HG02588 (cell line): ENCODE results near the gene MUC20.
"Not testable (repeated sequence)": the region's sequence is repeated elsewhere in the genome, so short reads cannot be mapped to it uniquely, and the experiment has no call there.

Experiments used
- ATAC-seq: cut with Tn5 transposase; IDR thresholded peaks from one replicate; pipeline ENCODE4 v1.9.1; 2021; ENCODE audit warnings: mild to moderate bottlenecking, moderate library complexity; ENCODE audit not compliant: unreplicated experiment

MUC20 gene

DNA sequence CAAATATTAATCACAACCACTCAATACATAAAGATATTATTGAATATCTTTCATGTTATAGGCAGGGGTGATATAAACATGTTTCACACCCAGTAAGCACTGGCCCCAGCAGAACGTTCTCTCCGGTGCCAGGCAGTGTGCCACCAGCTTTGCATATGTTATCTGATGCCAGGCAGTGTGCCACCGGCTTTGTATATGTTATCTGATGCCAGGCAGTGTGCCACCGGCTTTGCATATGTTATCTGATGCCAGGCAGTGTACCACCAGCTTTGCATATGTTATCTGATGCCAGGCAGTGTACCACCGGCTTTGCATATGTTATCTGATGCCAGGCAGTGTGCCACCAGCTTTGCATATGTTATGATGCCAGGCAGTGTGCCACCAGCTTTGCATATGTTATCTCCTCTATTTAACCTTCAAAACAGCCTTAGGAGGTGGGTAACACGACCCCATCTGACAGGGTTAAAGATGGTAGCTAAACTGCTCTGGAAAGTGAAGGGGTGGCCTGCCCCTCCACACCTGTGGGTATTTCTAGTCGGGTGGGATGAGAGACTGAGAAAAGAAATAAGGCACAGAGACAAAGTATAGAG is 6.9 kb downstream of the MUC20 start:
- ATAC-seq = no peak

DNA sequence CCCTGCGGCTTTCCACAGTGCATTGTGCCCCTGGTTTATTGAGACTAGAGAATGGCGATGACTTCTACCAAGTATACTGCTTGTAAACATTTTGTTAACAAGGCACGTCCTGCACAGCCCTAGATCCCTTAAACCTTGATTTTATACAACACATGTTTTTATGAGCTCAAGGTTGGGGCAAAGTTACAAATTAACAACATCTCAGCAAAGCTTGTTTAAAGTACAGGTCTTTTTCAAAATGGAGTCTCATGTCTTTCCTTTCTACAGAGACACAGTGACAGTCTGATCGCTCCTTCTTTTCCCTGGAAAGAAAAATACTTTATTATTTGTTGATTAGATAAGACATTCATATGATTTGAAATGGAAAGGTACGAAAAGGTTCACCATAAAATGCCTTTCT is 8.0 kb downstream of the MUC20 start:
- ATAC-seq = not testable (repeated sequence)

DNA sequence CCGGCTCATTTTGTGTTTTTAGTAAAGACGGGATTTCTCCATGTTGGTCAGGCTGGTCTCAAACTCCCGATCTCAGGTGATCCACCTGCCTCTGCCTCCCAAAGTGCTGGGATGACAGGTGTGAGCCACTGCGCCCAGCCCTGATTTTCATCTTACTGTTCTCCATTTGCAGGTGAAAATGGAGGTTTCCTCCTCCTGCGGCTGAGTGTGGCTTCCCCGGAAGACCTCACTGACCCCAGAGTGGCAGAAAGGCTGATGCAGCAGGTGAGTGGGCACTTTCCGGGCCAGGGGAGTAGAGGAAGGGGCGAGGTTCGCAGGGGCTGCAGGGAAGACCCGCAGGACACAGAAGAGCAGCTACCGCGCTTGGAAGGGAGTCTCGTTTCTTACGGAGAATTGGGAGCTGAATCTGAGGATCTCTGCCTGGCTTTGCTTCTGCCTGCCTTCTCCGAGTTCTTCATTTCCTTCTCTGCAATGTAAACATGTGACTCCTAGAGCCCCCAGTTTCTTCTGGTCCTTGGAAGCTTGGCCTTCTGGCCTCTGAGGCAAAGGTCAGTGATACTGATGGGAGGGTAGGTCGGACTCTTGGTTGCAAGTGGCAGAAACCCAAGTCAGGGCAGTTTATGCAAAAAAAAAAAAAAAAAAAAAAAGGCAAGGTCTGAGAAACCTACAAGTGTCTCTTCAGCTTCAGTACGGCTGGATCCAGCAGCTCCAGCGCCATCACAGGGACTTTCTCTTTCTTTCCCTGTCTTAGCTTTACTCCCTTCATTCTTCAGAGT is 8.9 kb downstream of the MUC20 start:
- no peak for ATAC-seq

DNA sequence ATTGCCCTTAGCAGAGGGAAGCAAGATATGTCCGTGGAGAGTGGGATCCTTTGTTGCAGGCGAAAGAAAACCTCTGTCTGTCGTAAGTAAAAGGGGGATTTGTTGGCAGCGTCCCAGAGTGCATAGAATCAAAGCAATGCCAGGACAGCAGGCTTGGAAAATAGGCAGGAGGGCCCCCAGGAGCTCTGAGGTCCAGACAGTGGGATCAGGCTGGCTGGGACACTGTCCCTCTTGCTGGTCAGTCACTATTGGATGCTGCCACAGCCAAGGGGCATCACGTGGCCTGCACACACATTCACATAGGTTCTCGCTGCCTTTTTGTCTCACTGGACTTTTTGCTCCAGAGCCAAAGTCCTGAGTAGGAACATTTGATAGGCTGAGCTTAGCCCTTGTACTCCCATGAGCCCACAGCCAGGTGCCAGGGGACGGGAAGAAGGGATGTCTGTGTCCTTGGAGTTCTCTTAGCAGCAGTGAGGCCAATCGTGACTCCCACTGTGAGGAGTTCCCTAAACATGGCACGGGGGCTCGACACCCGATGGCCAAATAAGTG is 10.7 kb downstream of the MUC20 start:
- ATAC-seq = no peak

DNA sequence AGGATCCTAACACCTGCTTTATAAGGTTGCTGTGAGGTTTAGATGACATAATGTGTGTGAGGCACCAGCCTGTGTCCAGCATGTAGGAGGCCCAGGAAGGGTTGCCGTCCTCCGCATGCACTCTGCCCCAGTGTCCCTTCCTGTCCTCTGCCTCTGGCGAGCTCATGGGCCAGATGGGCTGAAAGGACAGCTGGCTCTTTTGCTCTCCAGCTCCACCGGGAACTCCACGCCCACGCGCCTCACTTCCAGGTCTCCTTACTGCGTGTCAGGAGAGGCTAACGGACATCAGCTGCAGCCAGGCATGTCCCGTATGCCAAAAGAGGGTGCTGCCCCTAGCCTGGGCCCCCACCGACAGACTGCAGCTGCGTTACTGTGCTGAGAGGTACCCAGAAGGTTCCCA is 12.2 kb downstream of the MUC20 start:
- ATAC-seq = no peak

DNA sequence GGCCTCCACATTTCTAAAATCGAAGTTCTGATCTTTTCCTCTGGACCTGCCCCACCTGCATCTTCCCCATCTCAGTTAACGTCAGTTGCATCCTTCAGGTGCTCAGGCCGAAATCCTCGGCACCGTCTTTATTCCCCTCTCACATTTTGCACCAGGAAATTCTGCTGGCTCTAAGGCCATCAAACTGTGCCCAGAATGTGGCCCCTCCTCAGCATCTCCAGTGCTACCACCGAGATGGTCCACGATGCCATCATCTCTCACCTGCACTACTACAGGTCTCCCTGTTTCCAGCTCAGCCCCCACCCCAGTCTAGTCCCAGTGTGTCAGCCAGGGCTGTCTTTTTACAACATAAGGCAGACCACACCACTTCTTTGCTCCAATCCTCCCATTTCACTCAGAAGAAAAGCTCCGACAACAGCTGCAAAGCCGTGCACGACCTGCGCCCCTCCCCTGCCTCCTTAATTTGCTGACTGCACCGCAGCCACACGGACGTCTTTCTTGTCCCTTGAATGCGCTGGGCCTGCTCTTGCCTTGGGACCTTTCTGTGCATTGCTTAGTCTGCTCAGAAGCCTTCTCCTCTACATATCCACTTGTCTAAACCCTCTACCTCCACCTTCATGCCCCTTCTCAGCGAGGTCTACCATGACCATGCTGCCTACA is 14.4 kb downstream of the MUC20 start:
- ATAC-seq = no peak

DNA sequence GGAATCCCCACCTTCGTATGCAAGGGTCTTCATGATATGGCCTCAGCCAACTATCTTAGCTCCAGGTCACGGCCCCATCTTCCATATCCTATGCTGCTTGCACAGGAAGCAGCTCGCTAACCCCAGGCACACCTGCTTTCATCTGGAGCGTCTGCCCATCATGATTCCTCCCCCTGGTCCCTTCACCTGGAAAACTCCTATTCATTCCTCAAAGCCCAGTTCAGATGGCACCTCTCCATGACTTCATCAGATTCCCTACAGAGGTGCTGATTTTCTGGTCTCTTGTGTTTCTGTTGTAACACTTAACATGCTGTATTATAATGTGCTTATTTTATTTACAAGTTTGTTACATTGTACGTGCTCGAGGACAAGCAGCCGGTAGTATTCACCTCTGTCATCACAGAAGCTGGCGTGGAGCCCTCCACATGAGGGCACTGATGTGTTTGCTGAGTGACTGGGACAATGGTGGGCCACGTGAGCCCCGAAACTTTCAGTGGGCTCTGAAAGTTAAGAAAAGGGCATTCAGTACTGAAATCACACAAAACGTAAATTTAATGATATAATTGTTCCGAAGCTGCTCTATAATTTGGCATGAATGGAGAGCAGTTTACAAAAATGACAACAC is 16.2 kb downstream of the MUC20 start:
- no peak for ATAC-seq

DNA sequence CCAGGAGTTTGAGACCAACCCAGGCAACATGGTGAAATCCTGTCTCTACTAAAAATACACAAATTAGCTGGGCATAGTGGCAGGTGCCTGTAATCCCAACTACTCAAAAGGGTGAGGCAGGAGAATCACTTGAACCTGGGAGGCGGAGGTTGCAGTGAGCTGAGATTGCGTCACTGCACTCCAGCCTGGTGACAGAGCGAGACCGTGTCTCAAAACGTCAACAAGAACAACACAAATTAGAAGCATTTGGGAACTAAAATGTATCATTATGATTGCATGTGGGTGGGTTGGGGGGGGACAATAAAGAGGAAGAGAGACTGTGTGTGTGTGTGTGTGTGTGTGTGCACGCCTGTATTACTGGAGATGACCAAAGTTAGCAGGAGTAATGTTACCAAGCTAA is 17.0 kb downstream of the MUC20 start:
- ATAC-seq = not testable (repeated sequence)

DNA sequence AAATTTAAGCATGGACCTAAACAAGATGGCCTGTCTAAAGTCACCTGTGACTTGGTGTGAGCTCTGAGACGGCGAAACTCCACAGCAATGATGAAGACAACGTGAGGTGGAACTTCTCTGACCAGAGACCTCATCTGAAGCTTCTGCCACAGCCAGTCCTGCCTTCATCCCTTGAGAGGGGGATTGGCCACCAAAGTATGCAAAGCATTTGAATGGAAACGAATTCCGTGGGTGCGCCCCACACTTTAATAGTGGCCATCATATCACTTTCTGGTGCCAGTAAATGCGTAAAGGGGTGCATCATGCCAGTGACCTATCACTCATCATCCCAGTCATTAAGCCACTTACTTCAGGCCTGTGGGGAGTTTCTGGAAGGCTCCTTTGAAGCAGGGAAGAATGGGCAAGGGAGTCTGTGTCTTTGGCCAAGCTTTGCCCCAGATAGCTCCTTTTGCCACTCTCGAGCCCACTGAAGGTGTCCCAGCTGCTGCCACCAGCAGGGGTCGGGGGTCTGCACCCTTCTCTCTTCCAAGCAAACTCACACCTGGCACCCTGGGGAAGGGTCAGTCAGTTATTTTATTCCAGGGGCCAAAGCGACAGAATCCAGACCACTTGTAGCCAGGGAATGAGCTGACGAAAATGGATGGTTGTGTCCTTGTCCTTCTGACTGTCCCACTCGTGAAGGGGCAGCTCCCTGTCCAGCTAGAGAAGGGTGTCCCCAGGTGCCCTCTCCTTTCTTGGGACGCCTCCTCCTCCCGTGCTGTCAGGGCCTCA is 17.7 kb downstream of the MUC20 start:
- ATAC-seq = no peak

DNA sequence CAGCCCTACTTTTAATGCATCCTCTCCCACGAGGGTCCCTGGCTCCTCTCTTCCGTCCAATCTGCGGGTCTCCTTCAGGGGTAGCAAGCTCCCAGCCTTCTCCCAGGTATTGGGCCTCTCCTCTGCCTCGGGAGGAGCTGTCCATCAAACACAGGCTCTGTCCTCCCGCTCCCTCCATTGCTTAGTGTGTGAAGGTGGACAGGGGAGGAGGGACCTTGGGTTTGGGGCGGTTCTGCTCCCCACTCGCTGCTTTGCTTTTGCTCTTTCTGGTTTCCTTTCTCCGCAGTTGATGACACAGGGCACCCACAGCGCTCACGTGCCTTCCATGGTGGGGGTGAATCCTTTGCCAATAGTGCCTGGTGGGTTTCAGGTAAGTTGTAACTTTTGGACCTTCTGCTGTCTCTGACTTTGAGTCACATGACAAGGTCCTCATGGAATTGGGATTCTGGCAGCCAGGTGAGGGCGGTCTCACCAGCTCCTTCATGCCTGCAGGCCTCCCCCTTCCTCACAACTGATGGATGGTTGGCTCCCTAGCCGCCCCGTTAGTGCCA is 18.9 kb downstream of the MUC20 start:
- ATAC-seq = no peak

DNA sequence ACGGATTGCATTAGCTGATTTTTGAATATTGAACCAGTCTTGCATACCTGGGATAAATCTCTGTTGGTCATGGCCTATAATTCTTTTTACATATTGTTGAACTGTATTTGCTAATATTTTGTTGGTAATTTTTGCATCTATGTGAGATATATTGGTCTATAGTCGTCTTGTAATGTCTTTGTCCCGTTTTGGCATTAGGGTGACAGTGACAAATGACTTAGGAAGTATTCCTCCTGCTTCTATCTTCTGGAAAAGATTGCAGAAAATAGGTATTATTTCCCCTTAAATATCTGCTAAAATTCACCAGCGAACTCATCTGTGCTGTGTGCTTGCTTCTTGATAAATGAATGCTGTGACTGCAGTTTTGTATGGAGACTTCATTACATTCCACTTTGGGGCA is 23.7 kb downstream of the MUC20 start:
- ATAC-seq = no peak

DNA sequence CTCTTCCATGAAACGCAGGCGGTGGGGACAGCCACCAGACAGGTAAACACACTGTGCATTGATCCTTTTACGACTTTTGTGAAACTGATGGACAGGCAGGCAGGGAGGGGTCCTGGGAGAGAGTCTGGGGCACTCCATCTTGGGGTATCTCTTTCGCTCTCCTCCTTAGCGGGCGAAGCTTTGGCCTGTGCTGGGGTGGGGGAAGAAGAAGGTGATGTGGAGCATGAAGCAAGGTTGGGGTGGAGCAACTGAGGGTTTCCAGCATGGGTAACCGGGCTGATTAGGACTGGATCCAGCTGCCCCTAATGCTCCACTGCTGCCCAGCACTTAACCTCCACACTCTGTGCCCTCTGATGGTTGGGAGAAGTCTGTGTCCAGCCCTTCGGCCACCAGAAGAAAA is 25.6 kb downstream of the MUC20 start:
- ATAC-seq = no peak

DNA sequence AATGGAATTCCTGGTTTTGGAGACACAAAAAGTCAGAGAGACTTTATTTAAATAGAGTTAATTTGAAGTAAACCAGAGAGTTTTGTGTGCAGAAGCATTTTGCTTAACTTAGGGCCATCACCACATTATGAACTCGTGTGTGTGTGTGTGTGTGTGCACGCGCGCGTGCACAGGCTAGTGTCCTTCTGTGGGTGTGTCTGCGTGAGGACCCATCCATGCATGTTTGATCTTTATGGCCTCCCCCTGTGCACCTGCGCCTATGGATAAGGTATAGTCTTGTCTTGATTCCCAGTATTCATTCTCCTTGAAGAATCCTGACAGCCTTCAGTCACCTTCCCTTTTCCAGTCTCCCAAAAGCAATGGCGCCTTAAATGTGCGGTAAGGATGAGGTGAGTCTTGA is 26.0 kb downstream of the MUC20 start:
- no peak for ATAC-seq

DNA sequence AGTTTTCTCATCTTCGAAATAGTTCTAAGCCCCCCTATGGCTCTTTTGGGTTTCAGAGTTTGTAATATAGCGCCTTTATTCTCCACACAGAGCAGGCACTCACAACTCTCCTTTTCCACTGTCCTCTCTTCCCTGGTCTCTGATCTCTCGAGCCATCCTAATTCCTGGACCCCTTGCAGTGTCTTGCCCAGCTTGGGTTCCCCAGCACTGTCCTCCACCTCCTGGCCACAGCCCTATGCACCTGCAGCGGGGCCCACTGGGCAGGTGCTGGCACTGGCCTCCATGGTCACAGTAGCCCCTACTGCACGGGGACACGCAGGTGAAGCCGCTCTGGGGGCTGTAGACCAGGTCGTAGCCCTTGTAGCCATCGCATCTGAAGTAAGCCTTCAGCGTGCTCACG is 27.9 kb downstream of the MUC20 start:
- ATAC-seq = no peak

DNA sequence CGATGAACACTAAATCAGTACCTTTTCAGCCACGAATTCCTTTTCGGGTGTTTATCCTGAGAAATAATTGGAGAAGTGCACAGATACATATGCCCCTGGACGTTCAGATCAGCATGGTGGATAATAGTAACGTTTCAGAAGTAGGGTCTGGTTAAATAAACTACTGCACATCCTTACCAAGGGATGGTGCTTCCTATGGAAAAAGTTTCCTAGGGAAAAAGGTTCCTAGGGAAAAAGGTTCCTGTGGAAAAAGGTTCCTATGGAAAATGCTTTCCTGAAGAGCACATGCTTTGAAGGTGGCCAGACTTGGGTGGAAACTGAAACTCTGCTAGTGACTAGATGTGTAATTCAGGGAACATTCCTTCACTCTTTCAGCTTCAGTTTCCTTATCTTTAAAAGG is 28.3 kb downstream of the MUC20 start:
- ATAC-seq = not testable (repeated sequence)

DNA sequence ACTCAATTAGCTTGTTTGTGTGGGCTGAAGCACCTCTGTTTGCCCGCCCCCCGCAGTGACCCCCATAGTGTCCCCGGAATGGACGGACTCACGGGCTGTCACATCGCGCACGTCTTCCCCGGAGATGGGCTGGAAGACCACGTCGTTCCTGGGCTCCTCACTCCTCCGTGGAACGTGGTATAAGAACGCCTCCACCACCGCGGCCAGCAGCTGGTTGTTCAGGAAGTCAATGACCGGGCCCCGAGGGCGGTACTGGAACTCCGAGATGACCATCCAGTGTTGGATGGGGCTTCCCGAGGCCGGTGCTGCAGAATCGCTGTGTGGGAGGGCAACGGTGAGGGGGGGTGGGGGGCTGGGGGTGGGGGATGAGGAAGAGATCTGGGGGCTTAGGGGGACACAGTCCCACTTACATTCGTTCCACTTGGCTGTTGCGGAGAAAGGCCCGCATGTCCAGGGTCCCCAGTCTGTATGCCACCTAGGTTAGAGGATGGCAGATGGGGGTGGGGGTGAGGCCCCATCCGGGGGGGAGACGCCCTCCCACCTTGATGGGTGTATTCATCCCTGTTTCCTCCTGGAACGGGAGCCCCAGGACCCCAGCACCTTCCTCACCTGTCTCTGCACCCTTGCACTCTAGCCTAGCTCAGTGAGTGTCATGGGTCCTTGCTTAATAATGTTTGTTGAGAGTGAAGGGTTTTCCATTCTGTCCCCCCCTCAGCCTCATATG is 30.2 kb downstream of the MUC20 start:
- no peak for ATAC-seq

DNA sequence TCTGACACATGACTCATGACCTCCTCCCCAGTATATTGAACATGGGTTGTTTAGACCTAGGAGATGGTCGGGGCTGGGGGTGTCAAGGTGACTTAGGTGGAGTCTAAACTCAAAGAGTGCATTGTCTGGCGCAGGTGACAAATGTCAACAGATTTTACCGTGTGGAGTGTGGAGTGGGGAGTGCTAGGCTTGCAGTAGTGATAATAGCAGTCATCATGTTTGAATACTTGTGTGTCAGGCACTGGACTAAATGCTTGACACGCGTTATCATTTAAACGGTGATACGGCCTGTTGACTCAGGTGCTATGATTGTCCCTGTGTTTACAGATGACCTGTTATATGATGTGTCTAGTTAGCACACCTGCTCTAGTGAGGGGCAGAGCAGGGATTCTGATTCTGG is 30.8 kb downstream of the MUC20 start:
- no peak for ATAC-seq

DNA sequence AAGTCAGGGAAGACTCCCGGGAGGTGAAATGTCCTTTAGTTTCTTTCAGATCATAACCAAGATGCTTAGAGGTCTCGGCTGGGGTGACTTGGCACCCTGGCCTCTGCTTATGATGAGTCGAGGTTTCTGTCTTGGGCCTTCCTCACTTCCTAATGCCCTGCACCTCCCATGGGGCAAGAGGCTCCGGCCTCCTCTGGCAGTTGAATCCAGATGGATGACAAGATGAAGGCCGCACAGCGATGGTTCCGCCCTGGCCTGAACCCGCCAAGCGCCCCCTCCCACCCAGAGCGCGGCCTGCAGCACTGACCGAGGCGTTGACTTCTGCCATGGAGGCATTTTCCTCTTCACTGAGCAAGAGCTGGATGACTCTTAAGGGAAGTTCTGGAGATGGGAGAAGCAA is 31.3 kb downstream of the MUC20 start:
- ATAC-seq = no peak

DNA sequence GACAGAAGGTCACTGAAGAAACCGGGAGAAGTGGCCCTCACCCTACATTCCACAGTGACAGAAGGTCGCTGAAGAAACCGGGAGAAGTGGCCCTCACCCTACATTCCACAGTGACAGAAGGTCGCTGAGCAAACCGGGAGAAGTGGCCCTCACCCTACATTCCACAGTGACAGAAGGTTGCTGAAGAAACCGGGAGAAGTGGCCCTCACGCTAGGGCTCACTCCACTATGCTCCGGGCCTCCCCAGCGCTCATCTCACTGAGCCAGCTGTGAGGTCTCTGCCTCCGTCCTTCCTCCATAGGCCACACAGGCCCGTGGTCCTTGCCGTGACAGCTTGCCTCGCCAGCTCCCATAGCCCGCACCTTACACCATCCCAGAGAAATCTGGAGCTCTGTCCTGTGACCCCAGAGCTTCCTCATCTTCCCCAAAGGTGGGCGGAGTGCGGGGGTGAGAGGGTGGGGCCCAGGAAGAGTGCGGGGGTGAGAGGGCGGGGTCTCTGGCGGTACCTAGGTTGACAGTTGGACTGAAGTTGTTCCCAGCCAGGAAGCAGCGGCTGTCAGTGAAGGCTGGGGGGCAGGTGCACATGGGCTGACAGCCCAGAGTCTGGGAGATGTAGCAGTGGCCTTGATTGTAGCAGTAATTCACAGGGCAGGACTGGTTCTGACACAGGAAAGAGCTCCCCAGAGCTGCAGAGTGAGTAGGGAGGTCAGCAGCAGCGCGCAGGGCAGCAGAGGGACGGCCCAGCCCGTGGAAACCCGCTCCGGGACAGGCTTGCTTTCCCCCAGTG is 32.0 kb downstream of the MUC20 start:
- ATAC-seq = no peak
